NCI-H1105 treated with DMSO at 0.1 percent for 48 hours (cell line): ENCODE results near the gene OR2AG1.
A peak's percentile ranks its signal among the peaks of the same experiment; 100 is the strongest.
"Not testable (repeated sequence)": the region's sequence is repeated elsewhere in the genome, so short reads cannot be mapped to it uniquely, and the experiment has no call there.

Experiments
- DNase-seq: peaks from one replicate; lab custom pipeline; 2025; lab: John Stamatoyannopoulos, UW

The OR2AG1 gene

DNA sequence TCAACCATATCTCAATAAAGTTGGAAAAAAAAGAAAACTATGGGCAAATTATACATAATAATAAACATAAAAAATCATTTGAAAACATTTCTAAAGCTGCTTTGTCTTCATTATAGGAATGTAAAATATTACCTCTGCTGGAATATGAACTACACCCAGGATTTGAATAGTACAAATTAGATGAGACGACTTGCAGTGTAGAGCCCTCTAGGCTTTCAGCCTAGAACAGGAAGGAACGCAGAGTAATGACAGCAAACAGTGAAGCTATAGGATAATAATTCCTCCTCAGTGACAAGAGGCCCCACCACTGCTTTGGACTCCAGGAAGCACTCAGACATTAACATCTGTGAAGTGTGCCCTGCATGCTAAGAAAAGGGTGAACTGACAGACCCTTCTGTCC lies 7.7 kb downstream of the OR2AG1 start:
- DNase-seq, result no peak

DNA sequence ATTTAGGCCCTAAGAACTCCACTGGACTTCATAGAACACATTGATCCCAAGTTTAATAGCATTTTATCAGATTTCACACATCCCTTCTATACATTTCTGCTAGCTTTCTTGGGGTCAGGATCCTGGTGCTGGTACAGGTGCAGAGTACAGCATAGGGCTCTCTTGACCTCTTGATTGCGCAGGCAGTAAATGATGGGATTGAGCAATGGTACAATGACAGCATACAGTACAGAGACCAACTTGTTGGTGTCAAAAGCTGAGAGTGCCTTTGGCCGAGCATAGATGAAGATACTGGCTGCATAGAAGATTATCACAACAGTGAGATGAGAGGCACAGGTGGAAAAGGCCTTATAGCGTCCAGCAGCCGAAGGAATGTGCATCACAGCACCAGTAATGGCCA lies 11.8 kb downstream of the OR2AG1 start:
- DNase-seq, result no peak

DNA sequence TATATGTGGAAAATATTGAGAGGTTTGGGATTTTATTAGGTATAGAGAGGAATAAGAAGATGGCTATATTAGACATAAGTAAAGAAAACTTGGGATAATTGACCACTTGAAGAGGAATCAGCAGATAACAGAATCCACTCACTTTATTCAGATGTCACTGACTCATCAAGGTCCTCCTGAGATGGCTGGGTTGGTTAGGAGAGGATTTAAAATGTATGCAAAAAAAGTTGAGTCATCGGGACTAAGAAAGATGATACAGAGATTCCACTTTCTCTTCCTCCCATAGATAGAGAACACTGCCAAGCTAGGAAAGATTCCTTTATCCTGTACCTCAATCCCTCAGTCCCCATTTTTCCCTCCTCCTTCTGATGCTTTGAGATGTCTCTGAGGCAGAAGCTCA lies 16.6 kb downstream of the OR2AG1 start, which contains the start of gene OR6A2:
OR6A2 (minus strand) TSS at position 288 of the 400 bp plus-strand sequence. CDS start 3,981 bp downstream, outside the sequence.
- DNase-seq, result no peak

DNA sequence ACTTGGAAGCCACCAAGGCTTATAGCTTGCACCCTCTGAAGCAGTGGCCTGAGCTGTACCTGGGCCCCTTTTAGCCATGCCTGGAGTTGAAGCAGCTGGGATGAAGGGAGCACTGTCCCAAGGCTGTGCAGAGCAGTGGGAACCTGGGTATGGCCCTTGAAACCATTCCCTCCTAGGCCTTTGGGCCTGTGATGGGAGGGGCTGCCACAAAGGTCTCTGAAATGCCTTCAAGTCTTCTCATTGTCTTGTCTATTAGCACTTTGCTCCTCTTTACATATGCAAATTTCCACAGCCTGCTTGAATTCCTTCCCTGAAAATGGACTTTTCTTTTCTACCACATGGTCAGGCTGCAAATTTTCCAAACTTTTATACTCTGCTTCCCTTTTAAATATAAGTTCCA lies 18.3 kb downstream of the OR2AG1 start:
- not testable (repeated sequence) for DNase-seq

DNA sequence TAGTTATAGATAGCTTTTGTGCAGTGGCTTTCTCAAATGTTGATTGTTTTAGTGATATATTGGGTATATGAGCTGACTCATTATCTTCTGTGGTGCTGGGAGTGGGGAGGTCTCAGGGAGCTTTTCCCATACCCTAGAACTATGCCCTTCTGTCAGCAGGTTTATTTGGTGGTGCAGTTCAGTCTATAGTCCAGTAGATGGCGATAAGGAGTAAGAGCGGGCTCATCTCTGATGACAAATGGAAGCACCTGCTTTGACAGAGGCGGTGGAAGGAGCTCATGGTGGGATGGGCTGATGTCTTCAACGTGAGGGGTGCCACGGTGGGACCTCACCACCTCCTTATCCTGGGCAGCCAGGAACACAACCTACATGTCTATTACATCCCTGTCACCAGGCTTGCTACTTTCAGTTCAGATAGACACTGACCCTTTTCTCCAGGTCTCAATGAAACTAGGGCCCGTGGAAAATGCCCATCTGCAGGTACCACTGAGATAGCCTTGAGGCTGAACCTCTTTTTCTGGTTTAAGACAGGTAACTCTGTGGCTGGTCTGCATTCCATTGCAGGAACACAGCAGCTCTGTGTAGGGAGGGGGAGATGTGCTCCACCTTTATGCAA lies 29.7 kb downstream of the OR2AG1 start:
- DNase-seq, result peak; percentile 46

DNA sequence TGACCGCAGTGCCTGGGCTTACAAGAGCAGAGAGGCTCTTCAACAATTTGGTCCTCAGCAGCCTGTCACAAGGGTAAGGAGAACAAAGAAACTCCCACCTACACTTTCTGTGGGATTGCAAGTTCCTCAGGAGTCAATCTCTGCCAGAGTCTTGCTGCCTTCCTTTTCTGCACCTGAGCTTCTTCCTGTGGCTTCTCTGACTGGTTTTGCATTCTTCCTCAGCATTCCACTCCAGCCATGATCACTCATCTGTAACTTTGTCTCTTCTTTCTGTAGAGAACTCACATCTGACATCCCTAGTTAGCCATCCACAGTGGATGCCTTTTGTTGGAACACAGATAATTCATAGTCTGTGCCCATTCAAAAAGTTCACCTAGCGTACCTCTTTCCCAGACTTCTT lies 30.8 kb downstream of the OR2AG1 start:
- DNase-seq, result no peak

DNA sequence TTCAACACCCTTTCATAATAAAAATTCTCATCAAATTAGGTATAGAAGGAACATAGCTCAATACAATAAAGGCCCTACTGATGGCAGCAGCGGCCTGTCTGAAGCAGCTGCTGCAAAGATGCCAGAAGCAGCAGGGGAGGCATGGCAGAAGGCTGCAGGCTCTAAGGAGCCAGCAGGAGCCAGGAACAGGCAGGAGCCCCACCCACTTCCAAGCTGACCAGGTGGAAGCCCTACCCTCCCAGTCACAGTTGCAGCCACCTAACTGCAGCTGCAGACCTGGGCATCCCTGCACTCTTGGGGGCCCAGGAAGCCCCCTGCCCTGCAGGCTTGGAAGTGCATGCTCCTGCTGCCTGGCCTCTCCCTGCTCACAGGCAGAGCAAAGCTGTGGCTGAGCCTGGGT lies 34.9 kb downstream of the OR2AG1 start:
- DNase-seq, result no peak

DNA sequence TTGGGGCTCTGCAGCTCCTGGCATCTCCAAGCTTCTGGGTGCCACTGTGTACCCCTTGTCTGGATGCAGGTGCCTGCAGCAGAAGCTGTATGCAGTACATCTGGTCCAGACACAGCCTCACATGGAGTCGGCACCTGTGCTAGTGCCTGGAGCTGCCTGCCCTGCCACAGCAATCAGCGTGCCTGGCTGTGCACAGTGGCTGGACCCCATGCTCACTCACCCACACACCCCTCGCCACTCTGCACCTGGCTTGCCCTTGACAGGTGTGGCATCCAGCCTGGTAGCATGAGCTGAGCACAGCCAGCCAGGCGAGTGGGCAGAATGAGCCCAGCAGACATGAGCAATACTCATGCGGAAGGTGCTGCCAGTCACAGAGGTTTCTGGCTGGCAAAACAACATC lies 36.1 kb downstream of the OR2AG1 start:
- no peak for DNase-seq

DNA sequence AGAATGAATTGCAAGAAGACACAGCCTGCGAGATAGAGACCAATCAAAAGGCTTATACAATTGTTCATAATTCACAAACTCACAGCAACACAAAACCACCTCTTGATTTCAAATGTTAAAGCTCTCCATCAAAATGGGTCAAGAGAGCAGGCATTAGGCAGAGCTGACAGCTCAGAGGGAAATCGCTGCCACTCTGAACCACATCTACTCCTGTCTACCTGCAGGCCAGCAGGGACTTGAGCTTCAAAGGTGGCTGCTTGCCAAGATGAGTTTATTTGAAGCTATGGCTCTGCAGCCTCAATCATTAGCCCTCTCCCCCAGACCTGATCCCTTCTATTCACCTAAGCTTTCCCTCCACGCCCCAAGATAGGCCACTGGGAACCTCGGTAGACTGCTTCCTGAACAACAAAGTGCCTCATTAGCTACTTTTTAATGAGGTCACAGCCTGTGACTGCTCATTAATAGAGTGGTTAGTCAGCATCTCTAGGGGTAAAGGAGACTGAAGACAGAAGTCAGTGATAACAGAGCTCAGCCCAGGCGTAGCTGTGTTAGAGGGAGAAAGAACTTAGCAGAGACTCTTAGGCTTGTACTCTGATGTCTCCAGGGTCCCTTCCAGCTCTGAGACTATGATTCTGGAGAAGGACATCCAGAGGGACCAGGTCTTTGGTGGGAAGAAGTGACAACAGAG lies 41.5 kb downstream of the OR2AG1 start:
- peak; percentile 24 for DNase-seq

DNA sequence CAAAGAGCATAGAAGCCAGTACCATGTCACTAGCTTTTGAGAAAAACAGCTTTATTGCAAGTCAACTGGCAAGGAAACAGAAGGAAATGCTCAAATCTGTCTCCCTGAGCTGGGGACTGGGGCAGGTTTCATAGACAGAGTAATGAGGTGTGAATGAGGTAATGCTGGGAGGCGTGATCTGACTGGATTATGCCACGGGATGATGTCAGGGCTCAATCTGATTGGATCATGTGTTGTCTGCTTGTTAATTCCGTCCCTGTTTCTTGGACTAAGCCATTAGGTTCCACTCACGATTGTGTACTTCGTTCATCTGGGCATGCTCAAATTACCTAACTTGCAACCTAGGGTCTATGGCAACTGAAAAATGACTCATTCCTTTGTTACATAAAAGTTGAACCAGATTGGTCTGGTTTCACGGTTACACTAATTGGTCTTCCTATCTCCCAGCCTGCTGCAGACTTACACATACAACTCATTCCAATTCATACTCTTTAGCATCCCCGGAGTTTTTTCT lies 42.5 kb downstream of the OR2AG1 start:
- DNase-seq, result peak; percentile 16

DNA sequence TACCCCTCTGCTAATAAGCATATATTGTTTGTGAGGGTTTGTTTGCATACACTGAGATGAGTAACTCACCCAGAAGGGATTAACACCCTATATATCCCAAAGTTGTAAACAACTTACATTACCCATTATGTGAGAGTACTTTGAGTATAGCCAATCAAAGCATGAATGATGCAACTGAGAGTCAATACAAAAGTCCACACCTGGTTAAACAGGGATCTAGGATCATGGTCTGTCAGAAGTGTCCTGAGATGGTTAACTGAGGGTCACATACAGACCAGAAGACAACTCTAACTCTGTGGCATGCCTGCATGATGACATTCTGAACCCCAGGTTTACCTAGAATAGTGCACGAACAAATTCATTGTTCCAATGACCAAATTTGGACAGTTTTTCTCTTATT lies 45.3 kb downstream of the OR2AG1 start:
- no peak for DNase-seq

DNA sequence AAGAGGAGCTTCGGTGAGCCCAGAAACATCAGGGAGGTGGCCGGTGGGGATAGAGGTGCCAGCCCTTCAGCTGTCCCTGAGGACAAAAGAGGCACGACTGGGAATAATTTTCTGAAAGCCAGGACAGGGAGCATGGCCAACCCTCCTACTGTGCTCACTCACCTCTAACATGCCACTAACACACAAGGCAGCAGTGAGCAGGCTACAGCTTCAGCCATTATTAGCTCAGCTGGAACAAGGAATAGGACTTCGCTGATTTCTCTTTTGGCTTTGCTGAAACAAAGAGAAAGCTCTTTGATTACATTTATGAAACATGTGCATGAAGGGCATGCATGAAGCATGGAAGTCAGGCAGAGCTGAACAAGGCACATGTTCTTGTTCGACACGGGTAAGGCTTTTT lies 50.5 kb downstream of the OR2AG1 start:
- no peak for DNase-seq

DNA sequence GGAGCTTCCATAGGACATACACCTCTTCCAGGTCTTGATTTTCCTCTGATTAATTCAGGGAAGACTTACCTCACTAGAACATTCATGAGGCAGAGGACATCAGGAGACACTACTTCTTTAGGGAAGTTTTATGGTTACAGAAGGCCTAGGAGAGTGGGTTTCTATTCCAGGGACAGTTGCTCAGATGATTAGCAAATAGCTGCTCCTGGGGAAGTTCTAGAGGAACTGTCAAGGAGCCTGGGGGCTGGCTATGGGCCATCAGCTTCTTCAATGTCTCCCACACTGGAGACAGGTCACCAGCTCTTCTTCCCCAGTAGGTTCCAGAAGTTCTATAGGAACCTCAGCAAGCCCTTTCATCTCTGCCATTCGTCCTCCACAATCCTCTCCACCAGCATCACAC lies 51.2 kb downstream of the OR2AG1 start:
- no peak for DNase-seq
